Measurements from ENCODE around the gene FLOT2. TPM values are rescaled to one million over a fixed set of nuclear protein-coding genes. Genes with fewer than 3 reads are reported as not detected.

Gene FLOT2
- 67.2 to 83.8 TPM (median 77.4 TPM) in 5 replicates for total RNA-seq (2022; extraction: Qiagen RNA extraction; ENCODE audit: low read depth)

GRCh38 chr17:28896884-28897768 is at the start of gene FLOT2:
Gene FLOT2 (minus strand): TSS chr17:28897733. CDS start chr17:28897574, 159 bp downstream.

GRCh38 chr17:28902819-28903545 is 5.4 kb upstream of the FLOT2 start, which contains the start of gene DHRS13:
Gene DHRS13 (minus strand): TSS chr17:28903079. CDS start chr17:28902944, 135 bp downstream.

GRCh38 chr17:28854457-28855335 is 42.8 kb downstream of the FLOT2 start, which contains the start of gene ERAL1:
Gene ERAL1 (plus strand): TSS chr17:28855016. CDS start chr17:28855035, 19 bp downstream.

GRCh38 chr17:28842282-28843012 is 55.1 kb downstream of the FLOT2 start, which contains the start of gene FAM222B:
Gene FAM222B (minus strand): TSS chr17:28842790. CDS start chr17:28766667, 76,123 bp downstream.

Other genes starting within 250 kb of the FLOT2 start
- gene SDF2, start 235.8 kb downstream of the FLOT2 start, total RNA-seq (2022; extraction: Qiagen RNA extraction; ENCODE audit: low read depth), result 79.5 to 87.0 TPM (median 84.5 TPM) in 5 replicates
- gene SUPT6H, start 235.5 kb downstream of the FLOT2 start, total RNA-seq (2022; extraction: Qiagen RNA extraction; ENCODE audit: low read depth), result 69.2 to 74.1 TPM (median 72.2 TPM) in 5 replicates
- gene PROCA1, start 185.8 kb downstream of the FLOT2 start, total RNA-seq (2022; extraction: Qiagen RNA extraction; ENCODE audit: low read depth), result 1.2 to 2.3 TPM (median 1.5 TPM) in 5 replicates
- 220 to 279 TPM (median 265 TPM) in 5 replicates for gene RAB34, start 179.9 kb downstream of the FLOT2 start, total RNA-seq (2022; extraction: Qiagen RNA extraction; ENCODE audit: low read depth)
- 1,999 to 2,848 TPM (median 2,238 TPM) in 5 replicates for gene RPL23A, start 177.7 kb downstream of the FLOT2 start, total RNA-seq (2022; extraction: Qiagen RNA extraction; ENCODE audit: low read depth)
- gene TLCD1, start 171.5 kb downstream of the FLOT2 start, total RNA-seq (2022; extraction: Qiagen RNA extraction; ENCODE audit: low read depth), result 36.2 to 53.8 TPM (median 48.3 TPM) in 5 replicates
- 3.8 to 4.7 TPM (median 4.5 TPM) in 5 replicates for gene NEK8, start 168.9 kb downstream of the FLOT2 start, total RNA-seq (2022; extraction: Qiagen RNA extraction; ENCODE audit: low read depth)
- 51.5 to 88.4 TPM (median 76.8 TPM) in 5 replicates for gene TRAF4, start 153.7 kb downstream of the FLOT2 start, total RNA-seq (2022; extraction: Qiagen RNA extraction; ENCODE audit: low read depth)
- gene FAM222B, start 54.9 kb downstream of the FLOT2 start, total RNA-seq (2022; extraction: Qiagen RNA extraction; ENCODE audit: low read depth), result 19.0 to 23.3 TPM (median 21.9 TPM) in 5 replicates
- 70.2 to 92.5 TPM (median 85.9 TPM) in 5 replicates for gene ERAL1, start 42.7 kb downstream of the FLOT2 start, total RNA-seq (2022; extraction: Qiagen RNA extraction; ENCODE audit: low read depth)
- gene DHRS13, start 5.3 kb upstream of the FLOT2 start, total RNA-seq (2022; extraction: Qiagen RNA extraction; ENCODE audit: low read depth), result 4.2 to 5.6 TPM (median 5.4 TPM) in 5 replicates
- 29.2 to 40.1 TPM (median 35.2 TPM) in 5 replicates for gene PHF12, start 53.8 kb upstream of the FLOT2 start, total RNA-seq (2022; extraction: Qiagen RNA extraction; ENCODE audit: low read depth)
- gene SEZ6, start 108.3 kb upstream of the FLOT2 start, total RNA-seq (2022; extraction: Qiagen RNA extraction; ENCODE audit: low read depth), result 0.05 TPM in 1 of 5 replicates, not detected in the others
- gene PIPOX, start 145.4 kb upstream of the FLOT2 start, total RNA-seq (2022; extraction: Qiagen RNA extraction; ENCODE audit: low read depth), result 0.19 to 0.35 TPM (median 0.24 TPM) in 4 of 5 replicates, not detected in the other

All from A549 treated with RU486 at 1 μM for 4 hours (cell line).